SU-DHL-6 (cell line): ENCODE data around the gene EEPD1.

Experiments used
- CTCF ChIP-seq: fragments of 200-600 bp; sonication (generic); IDR thresholded peaks from one replicate; pipeline ENCODE4 v1.5.1; 2017; ENCODE audit warnings: antibody characterized with exemption, mild to moderate bottlenecking, low read length, moderate library complexity; ENCODE audit not compliant: insufficient read depth, poor library complexity, severe bottlenecking
- EZH2phosphoT487 ChIP-seq: fragments of 200-600 bp; sonication (generic), shearing (Covaris generic); conservative IDR thresholded peaks from 2 replicates; pipeline ENCODE4 v1.6.1; 2018; ENCODE audit warnings: mild to moderate bottlenecking, antibody characterized with exemption, low read length, moderate library complexity, mixed read lengths

- TF ChIP-seq CTCF (no peak), EZH2phosphoT487 (no peak)
Measured at GRCh38 chr7:36315309-36315944, 162.4 kb downstream of the EEPD1 start.
